AG10803 (cell line): ENCODE measurements around the gene PROB1.

Experiments
- DNase-seq: peaks from one replicate; pipeline ENCODE4 v3.0.0; 2010; ENCODE audit warnings: low read depth
- H3K4me3 ChIP-seq: 2 replicates; pipeline ENCODE4 v1.5.1; 2011; ENCODE audit warnings: mild to moderate bottlenecking, low read length, control low read depth
- TF ChIP-seq, protein P1 (sequence below): conservative IDR thresholded peaks from 2 replicates; pipeline ENCODE4 v1.5.1; 2011; ENCODE audit warnings: mild to moderate bottlenecking, low read length, control low read depth, inconsistent platforms

The PROB1 gene

DNA sequence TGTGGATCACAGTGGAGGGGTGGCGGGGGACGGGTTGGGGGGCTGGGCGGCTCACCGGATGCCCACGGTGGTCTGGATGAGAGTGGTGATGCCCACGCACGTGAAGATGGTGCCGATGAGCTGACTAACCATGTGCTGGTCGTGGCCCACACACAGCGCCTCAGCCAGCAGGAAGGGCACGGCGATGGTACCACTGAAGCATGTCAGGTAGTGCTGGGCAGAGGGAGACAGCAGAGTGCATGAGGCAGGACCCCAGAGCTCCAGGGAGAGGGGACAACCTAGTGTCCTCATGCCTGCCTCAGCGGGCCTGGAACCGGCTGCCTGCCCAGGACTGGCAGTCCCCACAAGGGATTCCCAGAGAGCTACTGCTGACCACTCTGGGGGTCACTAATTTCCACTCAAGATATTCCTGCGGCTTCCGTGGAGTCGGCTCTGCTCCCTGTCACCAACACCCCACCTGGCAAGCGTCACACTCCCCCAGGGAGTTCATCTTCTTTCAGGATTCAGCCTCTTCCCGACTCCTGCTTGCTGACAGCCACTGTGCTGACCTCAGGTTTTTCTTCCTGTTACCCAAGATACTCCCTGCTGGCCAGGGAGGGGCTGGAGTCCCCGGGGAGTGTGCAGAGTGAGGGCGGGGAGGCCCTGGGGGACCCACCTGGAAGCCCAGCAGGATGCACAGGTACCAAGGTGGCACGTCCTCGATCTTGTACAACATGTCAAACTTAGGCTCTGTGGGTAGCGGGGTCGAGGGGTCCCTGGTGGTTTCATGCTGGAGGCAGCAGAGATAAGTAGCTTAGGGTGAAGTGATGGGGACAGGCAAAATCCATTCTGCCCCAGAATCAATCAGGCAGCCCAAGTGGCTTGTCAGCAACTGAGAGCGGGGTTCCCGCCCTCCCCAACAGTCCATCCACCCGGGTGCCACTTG, 12.8 kb downstream of the PROB1 start:
- H3K4me3 ChIP-seq, result no peak overlapping the region
- TF ChIP-seq, protein P1, sequence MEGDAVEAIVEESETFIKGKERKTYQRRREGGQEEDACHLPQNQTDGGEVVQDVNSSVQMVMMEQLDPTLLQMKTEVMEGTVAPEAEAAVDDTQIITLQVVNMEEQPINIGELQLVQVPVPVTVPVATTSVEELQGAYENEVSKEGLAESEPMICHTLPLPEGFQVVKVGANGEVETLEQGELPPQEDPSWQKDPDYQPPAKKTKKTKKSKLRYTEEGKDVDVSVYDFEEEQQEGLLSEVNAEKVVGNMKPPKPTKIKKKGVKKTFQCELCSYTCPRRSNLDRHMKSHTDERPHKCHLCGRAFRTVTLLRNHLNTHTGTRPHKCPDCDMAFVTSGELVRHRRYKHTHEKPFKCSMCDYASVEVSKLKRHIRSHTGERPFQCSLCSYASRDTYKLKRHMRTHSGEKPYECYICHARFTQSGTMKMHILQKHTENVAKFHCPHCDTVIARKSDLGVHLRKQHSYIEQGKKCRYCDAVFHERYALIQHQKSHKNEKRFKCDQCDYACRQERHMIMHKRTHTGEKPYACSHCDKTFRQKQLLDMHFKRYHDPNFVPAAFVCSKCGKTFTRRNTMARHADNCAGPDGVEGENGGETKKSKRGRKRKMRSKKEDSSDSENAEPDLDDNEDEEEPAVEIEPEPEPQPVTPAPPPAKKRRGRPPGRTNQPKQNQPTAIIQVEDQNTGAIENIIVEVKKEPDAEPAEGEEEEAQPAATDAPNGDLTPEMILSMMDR, result no peak

DNA sequence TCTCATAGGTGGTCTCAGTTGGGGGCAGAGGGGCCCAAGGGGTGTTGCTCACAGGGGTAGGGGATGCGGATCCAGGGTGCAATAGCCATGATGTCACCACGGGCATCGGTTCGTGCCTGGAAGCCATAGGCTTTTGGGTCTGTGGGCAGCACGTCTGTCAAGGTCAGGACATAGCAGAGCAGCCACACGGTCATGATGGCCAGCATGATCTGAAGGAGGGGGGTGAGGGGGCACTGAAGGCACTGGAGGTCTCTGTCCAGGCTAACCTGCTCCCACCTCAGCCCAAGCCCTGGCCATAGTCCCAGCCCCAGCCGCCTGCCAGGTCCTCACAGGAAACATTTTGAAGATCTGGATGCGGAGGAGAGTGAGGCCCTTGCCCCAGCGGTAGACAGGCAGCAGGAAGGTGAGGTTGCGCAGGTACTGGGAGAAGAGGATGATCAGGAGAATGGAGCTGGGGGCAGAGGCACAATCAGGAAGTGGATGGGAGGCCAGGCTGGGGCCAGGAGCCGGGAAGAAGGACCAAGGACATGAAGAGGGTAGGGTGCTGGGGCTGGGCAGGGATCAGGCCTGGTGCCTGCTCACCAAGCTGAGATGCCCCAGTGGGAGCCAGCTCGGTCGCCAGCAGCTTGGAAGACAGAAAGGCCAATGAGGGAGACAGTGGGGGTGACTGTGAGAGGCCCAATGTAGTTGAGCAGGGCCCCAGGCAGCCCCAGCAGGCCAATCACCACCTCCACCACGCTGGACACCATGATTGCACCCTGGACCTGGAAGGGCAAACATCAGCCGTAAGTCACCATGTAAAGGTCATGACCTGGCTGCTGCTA, 15.1 kb downstream of the PROB1 start:
- TF ChIP-seq, protein P1, result no peak
- no peak for DNase-seq
- H3K4me3 ChIP-seq, result no peak overlapping the region

More for the DNA sequence above, 12.8 kb downstream of the PROB1 start:
- no peak for DNase-seq

DNA sequence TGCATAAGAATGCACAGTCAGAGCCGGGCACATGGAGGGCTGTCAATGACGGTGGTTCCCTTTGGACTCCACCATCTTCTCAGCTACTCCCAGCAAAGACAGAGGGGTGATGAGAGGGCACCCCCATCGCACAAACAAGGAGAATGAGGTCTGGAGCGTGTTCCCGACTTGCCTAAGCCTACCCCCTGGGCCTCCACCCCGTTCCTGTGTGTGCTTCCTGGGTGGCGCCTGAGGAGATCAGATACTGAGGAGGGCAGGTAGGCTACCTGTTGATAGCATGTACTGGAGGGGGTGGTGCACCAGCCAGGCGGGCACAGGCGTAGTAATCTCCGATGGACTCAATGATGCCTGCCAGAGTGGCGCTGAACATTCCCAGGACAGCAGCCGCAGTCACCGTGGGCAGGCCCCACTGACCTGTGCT, 16.0 kb downstream of the PROB1 start:
- TF ChIP-seq, protein P1, result no peak
- no peak overlapping the region for H3K4me3 ChIP-seq

DNA sequence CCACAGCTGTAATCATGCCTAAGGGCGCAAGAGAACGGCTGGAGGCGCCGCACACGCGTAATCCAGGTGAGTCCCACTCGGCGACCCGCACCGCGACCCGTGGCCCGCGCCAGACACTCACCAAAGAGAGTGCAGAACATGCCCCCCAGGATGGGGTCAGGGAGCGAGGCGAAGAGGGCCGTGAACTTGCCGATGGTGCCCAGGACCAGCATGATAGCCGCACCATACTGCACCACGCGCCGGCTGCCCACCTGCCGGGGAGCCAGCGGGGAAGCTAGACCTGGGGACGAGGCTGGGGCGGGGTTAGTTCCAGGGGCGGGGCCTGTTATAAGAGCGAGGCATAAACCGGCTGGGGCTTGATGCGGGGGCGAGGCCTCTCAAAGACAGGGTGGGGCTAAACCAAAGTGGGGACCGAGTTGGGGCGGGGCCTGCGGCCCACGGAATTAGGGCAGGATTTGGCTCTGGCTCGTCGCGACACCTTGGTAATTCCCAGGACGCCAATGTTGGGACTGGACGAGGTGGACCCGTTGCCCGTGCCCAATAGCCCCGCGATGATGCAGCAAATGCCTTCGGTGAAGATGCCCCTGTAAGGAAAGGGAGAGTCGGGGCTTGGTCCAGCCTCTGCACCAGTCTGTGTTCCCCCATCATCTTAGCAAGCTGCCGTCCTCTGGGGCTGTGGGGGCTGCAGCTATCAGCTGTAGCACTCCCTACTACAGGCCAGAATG, 16.6 kb downstream of the PROB1 start:
- no peak overlapping the region for H3K4me3 ChIP-seq
- TF ChIP-seq, protein P1, result no peak
- no peak for DNase-seq

More for the DNA sequence above, 16.0 kb downstream of the PROB1 start:
- no peak for DNase-seq

DNA sequence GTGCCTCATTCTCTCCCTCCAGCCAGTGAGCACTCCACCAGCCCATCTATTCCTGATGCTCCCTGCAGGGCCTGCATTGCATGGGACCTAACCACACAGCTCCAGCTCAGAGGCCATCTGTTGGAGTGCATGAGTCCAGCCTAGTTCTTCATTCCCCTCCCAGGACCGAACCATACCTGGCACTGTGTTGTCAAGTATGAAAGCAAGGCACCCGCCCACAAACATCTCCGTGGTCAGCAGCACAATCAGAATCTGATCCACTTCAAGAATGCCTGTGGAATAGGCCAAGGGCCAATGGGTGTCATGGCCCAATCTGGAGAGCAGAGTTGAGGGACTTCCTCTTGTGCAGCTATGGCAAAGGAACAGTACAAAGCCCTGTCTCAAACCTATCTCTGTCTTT, 17.7 kb downstream of the PROB1 start:
- H3K4me3 ChIP-seq, result no peak overlapping the region
- no peak for DNase-seq
- TF ChIP-seq, protein P1, result no peak

DNA sequence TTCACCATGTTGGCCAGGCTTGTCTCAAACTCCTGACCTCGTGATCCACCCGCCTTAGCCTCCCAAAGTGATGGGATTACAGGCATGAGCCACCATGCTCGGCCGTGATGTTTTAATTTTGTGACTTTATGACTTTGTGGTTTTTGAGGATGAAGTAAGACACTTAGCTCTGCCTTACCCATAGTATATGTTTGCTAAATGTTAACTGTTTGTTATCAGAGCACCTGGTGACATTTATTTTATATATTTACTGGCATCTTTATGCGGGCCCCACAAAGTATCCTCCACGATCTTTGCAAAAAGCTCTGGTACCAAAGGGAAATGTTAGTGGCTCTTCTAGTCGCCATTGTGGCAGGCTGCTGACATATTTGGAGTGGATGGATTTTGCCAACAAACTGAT, 18.5 kb downstream of the PROB1 start:
- TF ChIP-seq, protein P1, result no peak
- H3K4me3 ChIP-seq, result no peak overlapping the region
- DNase-seq, result no peak
